Measurements from ENCODE around the gene IRX4. TPM values are rescaled to one million over a fixed set of nuclear protein-coding genes. Genes with fewer than 3 reads are reported as not detected.

IRX4 gene
- total RNA-seq, 4 donors from 2014 or later, result 0.68 to 3.5 TPM; not detected in 2

DNA sequence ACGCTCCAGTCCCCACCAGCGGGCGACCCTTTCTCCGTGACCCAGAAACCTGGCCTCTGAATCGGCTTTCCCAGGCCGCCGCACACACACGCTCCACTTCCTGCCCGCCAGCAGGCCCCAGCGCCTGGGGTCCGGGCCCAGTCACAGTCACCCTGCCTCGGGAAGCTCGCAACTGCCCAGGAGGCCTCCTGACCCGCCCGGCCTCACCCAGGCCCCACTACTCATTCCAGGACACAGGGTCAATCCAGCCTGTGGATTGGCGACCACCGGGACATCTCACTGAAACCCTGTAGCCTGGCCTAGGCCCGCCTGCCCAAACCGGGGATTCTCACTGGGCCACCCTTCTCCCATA lies 2.7 kb upstream of the IRX4 start:
- TF ChIP-seq, protein P1, sequence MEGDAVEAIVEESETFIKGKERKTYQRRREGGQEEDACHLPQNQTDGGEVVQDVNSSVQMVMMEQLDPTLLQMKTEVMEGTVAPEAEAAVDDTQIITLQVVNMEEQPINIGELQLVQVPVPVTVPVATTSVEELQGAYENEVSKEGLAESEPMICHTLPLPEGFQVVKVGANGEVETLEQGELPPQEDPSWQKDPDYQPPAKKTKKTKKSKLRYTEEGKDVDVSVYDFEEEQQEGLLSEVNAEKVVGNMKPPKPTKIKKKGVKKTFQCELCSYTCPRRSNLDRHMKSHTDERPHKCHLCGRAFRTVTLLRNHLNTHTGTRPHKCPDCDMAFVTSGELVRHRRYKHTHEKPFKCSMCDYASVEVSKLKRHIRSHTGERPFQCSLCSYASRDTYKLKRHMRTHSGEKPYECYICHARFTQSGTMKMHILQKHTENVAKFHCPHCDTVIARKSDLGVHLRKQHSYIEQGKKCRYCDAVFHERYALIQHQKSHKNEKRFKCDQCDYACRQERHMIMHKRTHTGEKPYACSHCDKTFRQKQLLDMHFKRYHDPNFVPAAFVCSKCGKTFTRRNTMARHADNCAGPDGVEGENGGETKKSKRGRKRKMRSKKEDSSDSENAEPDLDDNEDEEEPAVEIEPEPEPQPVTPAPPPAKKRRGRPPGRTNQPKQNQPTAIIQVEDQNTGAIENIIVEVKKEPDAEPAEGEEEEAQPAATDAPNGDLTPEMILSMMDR (IDR thresholded peaks at IDR 0.05; ENCODE audit: low read depth), result no peak

DNA sequence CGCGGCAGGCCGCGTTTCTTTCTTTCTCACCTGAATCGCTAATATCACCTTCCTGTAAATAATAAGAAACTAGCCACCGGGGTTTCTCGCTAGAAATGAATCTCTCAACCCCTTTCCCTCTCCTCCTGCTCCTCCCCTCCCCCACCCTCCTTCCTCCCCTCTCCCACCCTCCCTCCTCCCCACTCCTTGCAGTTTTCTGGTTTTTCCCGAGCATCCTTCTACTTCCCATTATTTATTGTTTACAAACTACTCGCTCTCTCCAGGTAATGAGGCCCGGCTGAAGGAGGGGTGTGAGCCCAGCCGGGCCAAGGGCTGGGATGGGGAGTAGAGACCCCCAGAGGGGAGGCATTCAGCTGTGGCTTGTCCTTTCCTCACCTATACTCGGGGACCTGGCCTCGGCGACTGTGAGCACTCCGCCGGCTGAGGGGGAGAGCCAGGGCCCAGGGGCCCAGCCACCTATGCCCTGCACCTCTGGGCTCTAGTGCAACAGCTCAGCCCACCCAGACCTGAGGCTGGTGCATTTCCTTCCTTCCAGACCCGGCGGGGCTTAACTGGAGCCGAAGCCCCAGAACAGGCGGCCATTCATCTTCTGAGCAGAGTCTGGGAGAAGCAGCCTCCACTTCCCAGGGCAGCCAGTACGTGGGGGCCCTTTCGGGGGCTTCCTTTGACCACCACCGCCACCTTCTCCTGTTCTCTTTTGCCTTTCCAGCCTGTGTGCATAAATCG lies 2.1 kb upstream of the IRX4 start:
- TF ChIP-seq, protein P1 (IDR thresholded peaks at IDR 0.05; ENCODE audit: low read depth), result no peak

DNA sequence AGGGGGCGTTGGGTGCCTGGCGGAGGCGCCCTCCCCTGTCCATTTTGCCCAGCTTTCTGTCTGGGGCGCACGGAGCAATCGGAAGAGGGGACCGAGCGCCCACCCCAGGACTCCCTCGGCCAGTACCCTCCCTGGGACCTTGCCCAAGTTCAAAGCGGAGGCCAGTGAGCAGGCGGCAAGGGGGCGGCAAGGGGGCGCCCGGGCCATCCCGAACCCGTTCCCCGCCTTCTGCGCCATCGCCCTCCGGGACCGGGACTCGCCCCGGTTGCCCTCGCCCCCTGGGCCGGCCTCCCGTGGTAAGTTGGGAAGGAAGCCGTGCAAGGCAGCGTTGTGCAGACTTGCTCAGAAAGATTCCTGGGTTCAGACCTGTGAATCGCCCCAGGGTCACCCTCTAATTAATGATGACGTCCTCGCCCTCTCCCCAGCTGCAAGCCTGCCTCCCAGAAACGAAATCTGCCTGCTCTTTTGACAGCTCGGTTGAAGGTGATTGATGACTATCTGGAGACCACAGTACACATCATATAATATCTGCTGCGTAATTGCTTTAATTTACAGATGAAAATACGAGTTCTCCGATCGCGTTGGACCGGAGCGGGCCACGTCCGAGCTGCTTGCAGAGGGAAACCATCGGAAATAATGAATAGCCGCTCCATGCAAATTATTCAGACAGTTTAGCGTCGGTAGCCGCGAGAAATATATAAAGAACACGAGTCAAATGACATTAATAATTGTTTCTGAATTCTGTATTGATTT lies 1.4 kb upstream of the IRX4 start:
- TF ChIP-seq, protein P1 (IDR thresholded peaks at IDR 0.05; ENCODE audit: low read depth), result no peak

DNA sequence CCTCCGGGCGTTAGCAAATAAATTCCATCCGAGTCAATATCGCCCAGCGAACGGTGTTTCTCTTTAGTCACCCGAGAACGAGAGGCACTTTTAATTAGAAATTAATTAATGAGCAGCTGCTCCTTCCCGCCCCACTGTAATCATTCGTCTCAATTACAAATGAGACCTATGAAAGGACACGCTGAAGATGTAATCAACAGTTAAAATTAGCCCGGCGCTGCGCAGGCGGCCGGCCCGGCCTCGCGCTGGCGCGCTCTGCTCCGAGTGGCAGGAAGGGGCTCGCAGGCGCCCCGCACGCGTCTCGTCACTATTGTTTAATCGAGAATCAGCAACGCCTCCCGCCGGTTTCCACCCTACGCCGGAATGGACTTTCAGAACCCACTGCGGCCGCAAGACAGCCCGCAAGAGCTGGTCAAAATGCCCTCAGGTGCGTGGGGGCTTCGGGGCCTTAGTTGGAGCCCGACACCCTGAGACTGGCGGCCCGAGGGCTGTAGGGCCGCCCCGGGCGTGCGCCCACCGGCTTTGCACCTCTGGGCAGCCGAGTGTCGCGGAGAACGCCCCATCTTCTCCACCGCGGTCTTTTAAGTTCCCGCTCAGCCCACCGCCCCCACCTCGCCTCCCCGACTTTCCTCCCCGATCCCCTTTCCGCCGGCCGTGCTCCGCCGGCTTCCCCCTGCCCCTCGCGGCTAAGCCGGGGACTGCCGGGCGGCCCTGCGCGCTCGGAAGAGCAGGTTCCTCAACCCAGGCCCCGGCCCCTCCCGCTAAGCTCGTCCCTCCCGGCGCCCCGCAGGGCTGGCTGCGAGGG lies 597 bp upstream of the IRX4 start:
- TF ChIP-seq, protein P1 (IDR thresholded peaks at IDR 0.05; ENCODE audit: low read depth), result no peak

DNA sequence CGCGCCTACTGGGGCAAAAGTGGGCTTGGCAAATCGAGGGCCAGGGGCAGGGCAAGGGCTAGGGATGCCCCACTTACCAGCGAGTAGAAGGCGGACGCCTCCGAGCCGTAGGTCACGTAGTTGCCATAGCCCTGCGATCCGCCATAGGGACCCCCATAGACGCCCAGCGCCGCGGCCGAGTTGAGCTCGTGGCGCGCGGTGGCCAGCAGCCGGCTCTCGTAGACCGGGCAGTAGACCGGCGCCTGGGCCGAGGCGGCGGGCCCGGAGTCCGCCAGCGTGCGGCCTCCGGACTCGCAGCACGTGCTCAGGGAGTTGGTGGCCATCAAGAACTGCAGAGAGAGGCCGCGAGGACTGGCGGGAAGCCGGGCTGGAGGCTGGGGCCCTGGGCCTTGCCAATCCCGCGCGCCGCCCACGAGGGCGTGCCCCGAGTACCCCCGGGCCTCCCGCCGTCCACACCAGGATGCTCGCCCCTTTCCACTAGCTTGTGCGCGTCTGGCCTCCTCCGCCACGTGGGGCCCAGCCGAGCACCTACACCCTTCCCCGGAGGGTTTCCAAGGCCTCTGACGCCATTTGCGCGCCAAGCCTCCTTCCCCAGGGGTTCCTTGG lies 891 bp downstream of the IRX4 start:
- TF ChIP-seq, protein P1 (IDR thresholded peaks at IDR 0.05; ENCODE audit: low read depth), result no peak

DNA sequence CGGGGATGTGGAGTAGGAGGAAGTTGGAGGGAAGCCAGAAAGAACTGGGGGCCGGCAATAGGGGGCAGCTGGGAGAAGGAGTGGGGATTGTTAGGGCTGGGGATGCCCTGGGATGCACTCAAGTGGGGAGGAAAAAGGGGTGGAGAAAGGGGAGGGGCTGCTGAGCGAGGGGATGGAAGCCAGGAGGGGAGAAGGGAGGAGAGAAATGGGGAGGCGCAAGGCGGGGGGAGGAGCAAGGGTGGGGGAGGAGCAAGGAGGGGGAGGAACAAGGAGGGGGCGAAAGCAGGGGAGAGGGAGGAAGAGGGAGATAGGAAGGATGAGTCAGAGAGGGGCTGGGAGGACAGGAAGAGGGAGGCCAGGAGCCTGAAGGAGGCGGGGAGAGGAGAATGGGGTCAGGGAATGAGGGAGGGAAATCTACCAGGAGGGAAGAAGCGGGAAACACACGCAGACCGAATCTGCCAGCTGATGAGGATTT lies 1.6 kb downstream of the IRX4 start:
- TF ChIP-seq, protein P1 (IDR thresholded peaks at IDR 0.05; ENCODE audit: low read depth), result no peak
